ENCODE results near the gene UBAP2L.
"Not testable (repeated sequence)": the region's sequence is repeated elsewhere in the genome, so short reads cannot be mapped to it uniquely, and the experiment has no call there.

UBAP2L gene

DNA sequence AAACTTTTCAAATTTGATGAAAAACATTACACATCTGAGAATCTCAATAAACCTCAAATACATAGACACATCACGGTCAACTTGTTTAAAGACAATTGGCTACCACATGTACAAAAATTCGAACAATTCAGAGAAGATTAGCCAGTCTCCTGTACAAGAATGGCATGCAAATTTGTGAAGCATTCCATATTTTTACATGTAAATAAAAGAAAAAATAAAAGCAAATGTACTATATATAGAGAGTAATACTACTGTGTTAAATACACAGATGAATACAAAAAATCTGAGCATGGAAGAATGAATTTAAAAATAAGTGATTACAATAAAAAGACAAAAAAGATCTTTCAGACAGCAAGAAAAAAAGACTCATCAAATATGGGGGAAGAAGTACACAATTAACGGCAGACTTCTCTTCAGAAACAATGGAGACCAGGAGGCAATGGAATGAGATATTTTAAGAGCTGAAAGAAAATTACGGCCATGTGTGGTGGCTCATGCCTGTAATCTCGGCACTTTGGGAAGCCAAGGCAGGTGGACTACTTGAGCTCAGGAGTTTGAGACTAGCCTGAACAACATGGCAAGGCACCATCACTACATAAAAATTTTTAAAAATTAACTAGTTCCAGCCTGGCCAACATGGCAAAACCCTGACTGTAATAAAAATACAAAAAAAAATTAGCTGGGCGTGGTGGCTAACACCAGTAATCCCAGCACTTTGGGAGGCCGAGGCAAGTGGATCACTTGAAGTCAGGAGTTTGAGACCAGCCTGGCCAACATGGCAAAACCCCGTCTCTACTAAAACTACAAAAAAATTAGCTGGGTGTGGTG lies 74.9 kb downstream of the UBAP2L start:
- in situ Hi-C loops (cut with MboI; ENCODE audit: low pct_unique_long_range_greater_than_20kb, low sequenced_read_pairs, unreplicated experiment) = no loop called here
- no peak for DNase-seq (ENCODE audit: low spot score)
- TF ChIP-seq, protein P1, sequence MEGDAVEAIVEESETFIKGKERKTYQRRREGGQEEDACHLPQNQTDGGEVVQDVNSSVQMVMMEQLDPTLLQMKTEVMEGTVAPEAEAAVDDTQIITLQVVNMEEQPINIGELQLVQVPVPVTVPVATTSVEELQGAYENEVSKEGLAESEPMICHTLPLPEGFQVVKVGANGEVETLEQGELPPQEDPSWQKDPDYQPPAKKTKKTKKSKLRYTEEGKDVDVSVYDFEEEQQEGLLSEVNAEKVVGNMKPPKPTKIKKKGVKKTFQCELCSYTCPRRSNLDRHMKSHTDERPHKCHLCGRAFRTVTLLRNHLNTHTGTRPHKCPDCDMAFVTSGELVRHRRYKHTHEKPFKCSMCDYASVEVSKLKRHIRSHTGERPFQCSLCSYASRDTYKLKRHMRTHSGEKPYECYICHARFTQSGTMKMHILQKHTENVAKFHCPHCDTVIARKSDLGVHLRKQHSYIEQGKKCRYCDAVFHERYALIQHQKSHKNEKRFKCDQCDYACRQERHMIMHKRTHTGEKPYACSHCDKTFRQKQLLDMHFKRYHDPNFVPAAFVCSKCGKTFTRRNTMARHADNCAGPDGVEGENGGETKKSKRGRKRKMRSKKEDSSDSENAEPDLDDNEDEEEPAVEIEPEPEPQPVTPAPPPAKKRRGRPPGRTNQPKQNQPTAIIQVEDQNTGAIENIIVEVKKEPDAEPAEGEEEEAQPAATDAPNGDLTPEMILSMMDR (IDR thresholded peaks at IDR 0.05; ENCODE audit: extremely low read depth, insufficient read depth, missing control alignments) = no peak

DNA sequence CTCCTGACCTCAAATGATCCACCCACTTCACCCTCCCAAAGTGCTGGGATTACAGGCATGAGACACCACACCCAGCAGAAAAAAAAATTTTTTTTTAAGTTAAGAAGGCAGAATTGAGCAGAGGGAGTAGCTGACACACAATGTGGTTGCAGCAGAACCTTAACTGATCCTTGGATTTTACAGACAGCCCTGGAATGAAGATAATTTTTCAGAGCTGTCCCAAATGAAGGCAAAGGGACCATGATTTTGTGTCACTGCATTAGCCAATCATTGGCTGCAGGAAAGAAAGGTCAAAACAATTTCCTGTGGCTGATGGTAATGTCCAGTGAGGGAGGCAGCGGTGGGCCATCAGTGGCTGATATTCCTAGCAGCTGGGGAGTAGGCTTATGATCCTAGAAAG lies 80.8 kb downstream of the UBAP2L start:
- TF ChIP-seq, protein P1 (IDR thresholded peaks at IDR 0.05; ENCODE audit: extremely low read depth, insufficient read depth, missing control alignments) = no peak
- in situ Hi-C loops (cut with MboI; ENCODE audit: low pct_unique_long_range_greater_than_20kb, low sequenced_read_pairs, unreplicated experiment) = no loop called here

DNA sequence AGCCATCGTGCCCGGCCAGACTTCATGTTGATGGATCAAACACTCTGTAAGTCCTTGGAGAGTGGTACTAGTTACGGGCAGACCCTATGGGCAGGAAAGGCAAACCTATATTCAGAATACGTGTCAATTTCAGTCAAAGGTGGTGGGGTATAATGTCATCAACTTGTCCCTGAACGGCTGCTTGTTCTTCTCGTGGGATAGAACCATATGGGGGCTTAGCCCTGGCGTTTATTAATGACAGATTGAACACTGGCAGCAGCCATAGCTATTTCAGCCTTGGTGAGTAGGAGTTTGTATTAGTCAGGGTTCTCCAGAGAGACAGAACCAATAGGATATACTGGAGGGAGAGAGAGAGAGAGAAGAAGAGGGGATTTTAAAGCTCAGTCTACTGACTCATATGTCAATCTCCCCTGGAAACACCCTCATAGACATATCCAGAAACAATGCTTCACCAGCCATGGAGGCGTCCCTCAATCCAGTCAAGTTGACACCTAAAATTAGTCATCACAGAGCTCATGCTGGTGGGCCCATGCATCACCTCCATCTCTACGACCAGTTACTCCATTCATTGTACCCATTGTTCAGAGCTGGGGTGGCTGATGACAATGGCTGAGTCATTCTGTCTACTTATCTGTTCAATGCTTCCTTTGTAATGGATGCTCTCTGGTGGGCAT lies 84.0 kb downstream of the UBAP2L start:
- TF ChIP-seq, protein P1 (IDR thresholded peaks at IDR 0.05; ENCODE audit: extremely low read depth, insufficient read depth, missing control alignments) = no peak
- in situ Hi-C loops (cut with MboI; ENCODE audit: low pct_unique_long_range_greater_than_20kb, low sequenced_read_pairs, unreplicated experiment) = no loop called here
- no peak for DNase-seq (ENCODE audit: low spot score)

More for the DNA sequence above, 80.8 kb downstream of the UBAP2L start:
- no peak for DNase-seq (ENCODE audit: low spot score)

DNA sequence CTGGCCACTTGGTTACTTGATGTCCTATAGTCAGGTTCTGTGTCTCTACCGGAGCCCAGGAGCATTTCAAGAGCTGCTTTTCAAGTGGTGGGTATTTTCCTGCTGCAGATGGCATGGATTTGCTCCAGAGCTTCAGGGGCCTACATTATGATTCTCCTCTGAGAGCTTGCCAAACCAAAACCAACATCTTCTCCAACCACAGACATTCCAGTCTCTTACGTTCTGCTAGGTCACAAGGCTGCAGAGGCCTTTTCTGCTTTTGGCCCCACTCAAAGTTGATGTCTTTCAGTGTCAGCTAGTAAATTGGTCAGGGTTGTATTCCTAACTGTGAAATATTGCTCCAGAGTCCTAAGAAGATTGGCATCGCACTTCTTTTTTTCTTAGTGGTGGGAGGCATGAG lies 85.4 kb downstream of the UBAP2L start:
- in situ Hi-C loops (cut with MboI; ENCODE audit: low pct_unique_long_range_greater_than_20kb, low sequenced_read_pairs, unreplicated experiment) = no loop called here
- no peak for DNase-seq (ENCODE audit: low spot score)
- TF ChIP-seq, protein P1 (IDR thresholded peaks at IDR 0.05; ENCODE audit: extremely low read depth, insufficient read depth, missing control alignments) = no peak

DNA sequence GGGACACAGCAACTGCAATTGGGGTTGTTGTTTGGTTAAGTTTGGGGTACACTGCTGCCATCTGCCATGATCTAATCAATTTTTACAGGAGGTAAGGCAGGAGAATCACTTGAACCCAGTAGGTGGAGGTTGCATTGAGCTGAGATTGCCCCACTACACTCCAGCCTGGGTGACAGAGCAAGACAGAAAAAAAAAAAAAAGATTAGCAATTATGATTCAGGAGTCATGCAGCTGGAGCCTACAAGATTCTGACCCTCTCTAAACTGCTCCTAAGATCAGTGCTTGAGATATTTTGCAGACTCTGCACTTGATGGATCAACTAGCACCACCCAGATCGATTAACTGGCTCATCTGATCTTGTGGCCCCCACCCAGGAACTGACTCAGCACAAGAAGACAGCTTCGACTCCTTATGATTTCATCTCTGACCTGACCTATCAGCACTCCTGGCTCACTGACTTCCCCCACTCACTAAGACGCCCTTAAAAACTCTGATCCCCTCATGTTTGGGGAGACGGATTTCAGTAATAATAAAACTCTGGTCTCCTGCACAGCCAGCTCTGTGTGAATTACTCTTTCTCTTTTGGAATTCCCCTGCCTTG lies 87.0 kb downstream of the UBAP2L start:
- DNase-seq (ENCODE audit: low spot score); in situ Hi-C loops (cut with MboI; ENCODE audit: low pct_unique_long_range_greater_than_20kb, low sequenced_read_pairs, unreplicated experiment): not testable (repeated sequence)

DNA sequence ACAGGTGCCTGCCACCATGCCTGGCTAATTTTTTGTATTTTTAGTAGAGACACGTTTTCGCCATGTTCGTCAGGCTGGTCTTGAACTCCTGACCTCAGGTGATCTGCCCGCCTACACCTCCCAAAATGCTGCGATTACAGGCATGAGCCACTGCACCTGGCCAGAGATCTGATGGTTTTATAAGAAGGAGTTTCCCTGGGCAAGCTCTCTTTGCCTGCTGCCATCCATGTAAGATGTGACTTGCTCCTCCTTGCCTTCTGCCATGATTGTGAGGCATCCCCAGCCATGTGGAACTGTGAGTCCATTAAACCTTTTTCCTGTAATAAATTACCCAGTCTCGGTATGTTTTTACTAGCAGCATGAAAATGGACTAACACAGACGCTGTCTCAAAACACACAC lies 88.4 kb downstream of the UBAP2L start:
- DNase-seq (ENCODE audit: low spot score); in situ Hi-C loops (cut with MboI; ENCODE audit: low pct_unique_long_range_greater_than_20kb, low sequenced_read_pairs, unreplicated experiment): not testable (repeated sequence)

DNA sequence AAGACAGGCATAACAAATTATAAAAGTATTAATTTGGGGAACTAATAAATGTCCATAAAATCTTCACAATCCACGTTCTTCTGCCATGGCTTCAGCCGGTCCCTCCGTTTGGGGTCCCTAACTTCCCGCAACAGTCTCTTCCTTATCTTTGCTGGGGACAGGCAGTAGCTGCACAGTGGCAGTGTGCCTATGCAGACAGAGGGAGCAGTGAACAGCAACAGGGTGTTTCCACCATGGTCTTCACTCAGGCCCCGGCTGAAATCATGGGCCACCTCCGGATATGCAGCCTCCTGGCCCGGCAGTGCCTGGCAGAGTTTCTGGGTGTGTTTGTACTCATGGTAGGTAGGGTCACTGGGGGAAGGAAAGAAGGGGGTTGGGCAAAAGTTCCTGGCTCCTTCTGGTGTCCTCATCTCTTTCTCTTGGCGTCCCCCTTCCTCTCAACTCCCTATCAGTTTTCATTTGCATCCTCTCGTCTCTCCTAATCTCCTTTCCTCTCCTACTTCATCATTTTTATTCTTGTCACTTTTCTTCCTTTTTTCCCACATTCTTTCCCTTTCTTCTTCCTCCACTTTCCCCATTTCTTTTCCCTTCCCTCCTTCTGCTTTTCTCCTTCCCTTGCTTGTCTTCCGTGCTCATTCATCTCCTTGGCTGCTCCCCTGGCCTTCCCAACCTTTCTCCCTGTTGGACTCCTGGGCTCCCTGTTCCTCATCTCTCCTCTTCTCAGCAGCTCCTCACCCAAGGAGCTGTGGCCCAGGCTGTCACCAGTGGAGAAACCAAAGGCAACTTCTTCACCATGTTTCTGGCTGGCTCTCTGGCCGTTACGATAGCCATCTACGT lies 91.7 kb downstream of the UBAP2L start:
- DNase-seq (ENCODE audit: low spot score); in situ Hi-C loops (cut with MboI; ENCODE audit: low pct_unique_long_range_greater_than_20kb, low sequenced_read_pairs, unreplicated experiment): not testable (repeated sequence)

All from GM13977 (cell line).